HCT116 (cell line): ENCODE measurements around the gene TRDN. TPM values are rescaled to one million over a fixed set of nuclear protein-coding genes. Genes with fewer than 3 reads are reported as not detected.

Experiments
- ATAC-seq: fragments of 200-7000 bp; cut with Tn5 transposase; 2 replicates; pipeline ENCODE4 v1.9.1; 2020; ENCODE audit warnings: mild to moderate bottlenecking, moderate library complexity
- BruUV-seq: library from RNA; stranded (reverse); fragments of 400-500 nt; replicated peaks from 2 replicates; lab custom pipeline; 2021; lab: Mats Ljungman, UMichigan
- CTCF ChIA-PET: fragments of 300-600 bp; sonication (Branson Sonifier 250); formaldehyde crosslinking; loops from one replicate; lab custom pipeline; 2021; ENCODE audit warnings: antibody characterized with exemption; lab: Charles Lee
- POLR2A ChIA-PET: fragments of 300-600, 350-600 bp; sonication (Branson Sonifier 250); formaldehyde crosslinking; loops from one replicate; lab custom pipeline; 2021; ENCODE audit warnings: antibody characterized with exemption; lab: Charles Lee
- RAD21 ChIA-PET, 2 experiments: fragments of 300-600 bp; sonication (Branson Sonifier 250); formaldehyde crosslinking; loops; one replicate each; lab custom pipeline; 2023; ENCODE audit warnings: low total read pairs in 2 of 2; ENCODE audit not compliant: uncharacterized antibody in 2 of 2, unreplicated experiment in 2 of 2, low non-redundant PET in 1 of 2; lab: Charles Lee
- DNase-seq: peaks from one replicate; pipeline ENCODE4 v3.0.0-alpha.2; 2010; ENCODE audit warnings: low read depth, low spot score
- H2AFZ ChIP-seq: fragments of 200-600 bp; shearing (Covaris generic), sonication (generic); 2 replicates; pipeline ENCODE4 v1.6.1; 2017; ENCODE audit warnings: low read depth, mixed run types, mixed read lengths, antibody characterized with exemption, low read length; ENCODE audit not compliant: poor library complexity, severe bottlenecking
- H3K27ac ChIP-seq: 2 replicates; pipeline ENCODE4 v1.5.1; 2012; ENCODE audit warnings: low read depth, low read length
- H3K27me3 ChIP-seq: fragments of 200-600 bp; sonication (generic); 2 replicates; pipeline ENCODE4 v1.6.1; 2016; ENCODE audit warnings: mixed run types, low read length, mixed read lengths; ENCODE audit not compliant: insufficient read depth
- H3K36me3 ChIP-seq, 2 experiments: fragments of 200-500 bp in 1 of 2; fragments of 200-600 bp in 1 of 2; sonication (Bioruptor generic) in 1 of 2; sonication (generic) in 1 of 2; 2 replicates each; pipeline versions ENCODE4 v1.5.1 to v1.6.1; 2014 to 2016; ENCODE audit warnings: low read length in 2 of 2, inconsistent platforms in 1 of 2, mixed read lengths in 1 of 2, mixed run types in 1 of 2; ENCODE audit not compliant: insufficient read depth in 2 of 2, control insufficient read depth in 1 of 2
- H3K4me1 ChIP-seq, 2 experiments: fragments of 200-600 bp in 1 of 2; sonication (generic) in 1 of 2; 2 replicates each; pipeline versions ENCODE4 v1.5.1 to v1.6.1; 2012 to 2017; ENCODE audit warnings: low read length in 2 of 2, inconsistent platforms in 1 of 2, mild to moderate bottlenecking in 1 of 2, mixed read lengths in 1 of 2, mixed run types in 1 of 2, moderate library complexity in 1 of 2; ENCODE audit not compliant: insufficient read depth in 2 of 2, control insufficient read depth in 1 of 2
- H3K4me2 ChIP-seq: fragments of 200-600 bp; sonication (generic); 2 replicates; pipeline ENCODE4 v1.6.1; 2017; ENCODE audit warnings: mixed run types, low read length, mixed read lengths
- H3K4me3 ChIP-seq, 2 experiments: fragments of 200-600 bp in 1 of 2; sonication (generic) in 1 of 2; replicated peaks in 1 of 2; 2 replicates each; pipeline ENCODE4 v1.5.1; 2011 to 2016; ENCODE audit warnings: low read length in 2 of 2, control low read depth in 1 of 2, low read depth in 1 of 2, mild to moderate bottlenecking in 1 of 2, mixed read lengths in 1 of 2, mixed run types in 1 of 2
- H3K79me2 ChIP-seq: fragments of 200-600 bp; sonication (generic); 2 replicates; pipeline ENCODE4 v1.6.1; 2017; ENCODE audit warnings: mild to moderate bottlenecking, mixed run types, low read length, moderate library complexity, mixed read lengths; ENCODE audit not compliant: insufficient read depth
- H3K9ac ChIP-seq: fragments of 200-600 bp; sonication (generic); 2 replicates; pipeline ENCODE4 v1.6.1; 2016; ENCODE audit warnings: low read length, mixed read lengths
- H3K9me2 ChIP-seq: fragments of 200-600 bp; sonication (generic), shearing (Covaris generic); 2 replicates; pipeline ENCODE4 v1.6.1; 2017; ENCODE audit warnings: mixed run types, mild to moderate bottlenecking, moderate library complexity; ENCODE audit not compliant: insufficient read depth
- H3K9me3 ChIP-seq, 2 experiments: fragments of 200-500 bp in 1 of 2; fragments of 200-600 bp in 1 of 2; sonication (Bioruptor generic) in 1 of 2; sonication (generic) in 1 of 2; 2 replicates each; pipeline ENCODE4 v1.6.1; 2014 to 2017; ENCODE audit warnings: low read length in 2 of 2, mixed read lengths in 2 of 2, inconsistent platforms in 1 of 2, low read depth in 1 of 2, mild to moderate bottlenecking in 1 of 2, mixed run types in 1 of 2, moderate library complexity in 1 of 2; ENCODE audit not compliant: control insufficient read depth in 1 of 2, insufficient read depth in 1 of 2
- H4K20me1 ChIP-seq: fragments of 200-600 bp; sonication (generic), shearing (Covaris generic); 2 replicates; pipeline ENCODE4 v1.6.1; 2017; ENCODE audit warnings: mixed run types, mild to moderate bottlenecking, moderate library complexity; ENCODE audit not compliant: insufficient read depth
- CBX3 ChIP-seq: IDR thresholded peaks from 2 replicates; pipeline ENCODE4 v1.6.1; 2012; ENCODE audit warnings: low read depth
- CEBPB ChIP-seq: IDR thresholded peaks from 2 replicates; pipeline ENCODE4 v1.6.1; 2012; ENCODE audit warnings: low read depth
- EGR1 ChIP-seq: IDR thresholded peaks from 2 replicates; pipeline ENCODE4 v1.6.1; 2012; ENCODE audit warnings: low read depth
- EZH2phosphoT487 ChIP-seq: fragments of 200-600 bp; IDR thresholded peaks from 2 replicates; pipeline ENCODE4 v1.6.1; 2018; ENCODE audit warnings: antibody characterized with exemption, borderline replicate concordance
- JUND ChIP-seq: IDR thresholded peaks from 2 replicates; pipeline ENCODE4 v1.6.1; 2012
- MAX ChIP-seq: IDR thresholded peaks from 2 replicates; pipeline ENCODE4 v1.6.1; 2012
- POLR2A ChIP-seq: IDR thresholded peaks from 2 replicates; pipeline ENCODE4 v1.7.0; 2011; ENCODE audit warnings: borderline replicate concordance; ENCODE audit not compliant: insufficient read depth, insufficient read length; ENCODE audit errors: extremely low read depth
- RAD21 ChIP-seq: IDR thresholded peaks from 2 replicates; pipeline ENCODE4 v1.6.1; 2012; ENCODE audit warnings: low read depth, mild to moderate bottlenecking
- REST ChIP-seq: IDR thresholded peaks from 2 replicates; pipeline ENCODE4 v1.6.1; 2012; ENCODE audit warnings: low read depth
- SP1 ChIP-seq: IDR thresholded peaks from 2 replicates; pipeline ENCODE4 v1.6.1; 2012; ENCODE audit warnings: low read depth
- TCF7L2 ChIP-seq: IDR thresholded peaks from 2 replicates; pipeline ENCODE4 v1.7.0; 2011; ENCODE audit warnings: borderline replicate concordance, inconsistent platforms; ENCODE audit not compliant: insufficient read depth, insufficient read length; ENCODE audit errors: extremely low read depth
- ZBTB33 ChIP-seq: IDR thresholded peaks from 2 replicates; pipeline ENCODE4 v1.6.1; 2011; ENCODE audit warnings: mild to moderate bottlenecking, low read length, moderate library complexity; ENCODE audit not compliant: insufficient replicate concordance; ENCODE audit errors: extremely low read depth
- ZNF274 ChIP-seq: fragments of 200-500 bp; sonication (Bioruptor generic); IDR thresholded peaks from 2 replicates; pipeline ENCODE4 v1.6.1; 2014; ENCODE audit warnings: mild to moderate bottlenecking, low read depth, low read length, inconsistent platforms
- intact Hi-C: fragments of 100-400 bp; cut with micrococcal nuclease; formaldehyde crosslinking; loops from 2 replicates; pipeline ENCODE4 v1.10.0; 2022
- total RNA-seq: library from RNA; stranded (reverse); gene quantifications from one replicate; pipeline ENCODE4 v1.2.1, GENCODE V29; 2021; ENCODE audit not compliant: unreplicated experiment

The TRDN gene
- total RNA-seq, 1 experiment from 2014 or later: not detected

- DNase-seq (no peak), ATAC-seq (no peak)
- Histone ChIP-seq H3K4me3 (no peak overlapping the region), H3K27me3 (no peaks in the 10 kb centered on the region), H3K4me1 (no peaks in the 10 kb centered on the region), H3K36me3 (no peaks in the 10 kb centered on the region), H3K4me2 (no peak overlapping the region), H3K9ac (no peak overlapping the region), H3K9me2 (no peaks in the 10 kb centered on the region), H3K79me2 (no peaks in the 10 kb centered on the region), H4K20me1 (no peaks in the 10 kb centered on the region), H3K27ac (no peak overlapping the region), H2AFZ (no peak overlapping the region), H3K9me3 (no peaks in the 10 kb centered on the region)
- ChIA-PET RAD21 (no interaction called here), POLR2A (no interaction called here), CTCF (no interaction called here)
- intact Hi-C loops: no loop called here
- no peak for TF ChIP-seq SP1
- TF ChIP-seq MAX: no peak
- no peak for TF ChIP-seq RAD21
- no peak for TF ChIP-seq CEBPB
- TF ChIP-seq EGR1: no peak
- TF ChIP-seq POLR2A: no peak
- no peak for TF ChIP-seq ZNF274
- no peak for TF ChIP-seq TCF7L2
- BruUV-seq: no TSS peak
Observed at GRCh38 chr6:123176706-123177105, 460.0 kb downstream of the TRDN start.

GRCh38 chr6:123171341-123172115 lies 465.2 kb downstream of the TRDN start:
- Histone ChIP-seq H3K4me2 (no peak overlapping the region), H3K27ac (no peak overlapping the region), H3K4me1 (no peaks in the 10 kb centered on the region), H3K27me3 (0 out of 2 replicates have a peak, but pooled peaks cover 6% of the 10 kb centered on the region), H3K9me3 (no peaks in the 10 kb centered on the region), H3K9ac (no peak overlapping the region), H3K9me2 (no peaks in the 10 kb centered on the region), H3K36me3 (no peaks in the 10 kb centered on the region), H4K20me1 (no peaks in the 10 kb centered on the region), H3K4me3 (no peak overlapping the region), H2AFZ (no peak overlapping the region), H3K79me2 (no peaks in the 10 kb centered on the region)
- ATAC-seq: no peak
- CTCF ChIA-PET: no interaction called here
- POLR2A ChIA-PET: no interaction called here
- intact Hi-C loops: no loop called here
- BruUV-seq: no TSS peak
- no peak for DNase-seq
- RAD21 ChIA-PET: no interaction called here
- TF ChIP-seq EGR1 (no peak), TCF7L2 (no peak), JUND (no peak), RAD21 (no peak), EZH2phosphoT487 (no peak), CBX3 (no peak), SP1 (no peak), ZBTB33 (no peak), REST (no peak), MAX (no peak)
